Hippocampal formation (tissue), 2 donors: ENCODE data around the gene COPS9.

Experiments used
- DNase-seq, 2 donors: peaks; one replicate each; lab custom pipeline; 2025; lab: John Stamatoyannopoulos, UW

Gene COPS9

DNA sequence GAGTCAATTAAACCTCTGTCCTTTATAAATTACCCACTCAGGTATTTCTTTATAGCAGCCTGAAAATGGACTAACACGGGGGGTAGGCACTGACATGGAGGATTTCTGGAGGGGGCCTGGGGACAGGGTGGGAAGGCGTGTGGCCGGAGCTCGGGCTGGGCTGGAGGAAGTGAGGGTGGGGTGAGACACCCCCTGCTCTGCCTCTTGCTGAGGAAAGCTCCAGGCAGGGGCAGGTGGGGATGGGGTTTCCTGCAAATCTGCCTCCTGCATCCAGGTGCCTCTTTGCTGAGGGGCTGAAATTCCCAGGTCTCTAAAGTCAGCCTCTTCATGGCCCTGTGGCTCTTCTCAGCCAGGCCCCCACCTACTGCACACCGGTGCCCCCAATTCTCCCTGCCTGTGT, 30.1 kb upstream of the COPS9 start:
- no peak for DNase-seq

DNA sequence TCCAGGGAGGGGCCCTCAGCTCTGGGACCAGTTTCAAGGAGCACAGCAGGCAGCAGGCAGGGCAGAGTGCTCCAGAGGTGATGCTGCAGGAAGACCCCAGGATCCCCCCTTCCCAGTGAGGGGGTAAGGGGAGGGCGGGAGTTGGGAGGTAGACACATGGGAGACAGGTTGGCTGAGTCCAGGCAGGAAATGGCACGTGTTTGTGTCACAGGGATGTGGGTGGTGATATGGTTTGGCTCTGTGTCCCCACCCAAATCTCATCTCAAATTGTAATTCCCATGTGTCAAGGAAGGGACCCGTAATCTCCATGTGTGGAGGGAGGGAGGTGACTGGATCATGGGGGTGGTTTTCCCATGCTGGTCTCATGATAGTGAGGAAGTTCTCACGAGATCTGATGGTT, 29.6 kb upstream of the COPS9 start:
- no peak for DNase-seq

DNA sequence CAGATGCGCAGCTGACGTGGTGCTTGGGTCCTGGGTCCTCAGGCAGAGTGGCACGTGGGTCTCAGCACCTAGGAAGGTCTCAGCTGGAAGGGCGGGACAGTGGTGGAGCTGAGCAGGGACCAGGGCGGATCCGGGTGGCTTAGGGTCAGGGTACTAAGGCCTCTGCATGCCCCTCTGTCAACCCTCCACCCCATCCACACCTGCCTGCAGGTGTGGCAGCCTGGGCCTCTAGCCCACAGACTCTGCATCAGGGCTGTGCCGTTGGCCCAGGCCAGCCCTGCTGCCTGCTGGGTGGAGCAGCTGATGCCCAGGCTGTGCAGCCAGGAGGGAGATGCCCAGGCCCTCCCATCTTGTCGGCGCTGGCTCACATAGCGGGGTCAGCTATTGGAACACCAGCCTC, 28.9 kb upstream of the COPS9 start:
- no peak for DNase-seq

DNA sequence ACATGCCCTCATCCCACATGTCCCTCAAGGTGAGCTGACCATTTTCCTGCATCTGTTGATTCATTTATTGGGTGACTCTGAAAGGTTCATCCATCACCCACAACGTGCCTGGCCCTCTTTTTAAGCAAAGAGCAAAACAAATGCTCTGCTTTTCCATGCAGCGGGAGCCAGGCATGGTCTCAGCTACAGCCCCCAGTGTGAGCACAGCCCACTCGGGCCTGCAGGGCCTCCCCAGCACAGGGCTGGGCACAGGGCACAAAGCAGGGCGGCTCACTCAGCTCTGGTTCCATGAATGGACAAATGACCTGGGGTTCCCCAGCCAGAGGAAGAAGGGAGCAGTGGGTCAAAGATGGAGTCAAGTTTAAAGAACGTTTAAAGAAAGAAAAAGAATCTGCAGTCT, 28.5 kb upstream of the COPS9 start:
- no peak for DNase-seq

DNA sequence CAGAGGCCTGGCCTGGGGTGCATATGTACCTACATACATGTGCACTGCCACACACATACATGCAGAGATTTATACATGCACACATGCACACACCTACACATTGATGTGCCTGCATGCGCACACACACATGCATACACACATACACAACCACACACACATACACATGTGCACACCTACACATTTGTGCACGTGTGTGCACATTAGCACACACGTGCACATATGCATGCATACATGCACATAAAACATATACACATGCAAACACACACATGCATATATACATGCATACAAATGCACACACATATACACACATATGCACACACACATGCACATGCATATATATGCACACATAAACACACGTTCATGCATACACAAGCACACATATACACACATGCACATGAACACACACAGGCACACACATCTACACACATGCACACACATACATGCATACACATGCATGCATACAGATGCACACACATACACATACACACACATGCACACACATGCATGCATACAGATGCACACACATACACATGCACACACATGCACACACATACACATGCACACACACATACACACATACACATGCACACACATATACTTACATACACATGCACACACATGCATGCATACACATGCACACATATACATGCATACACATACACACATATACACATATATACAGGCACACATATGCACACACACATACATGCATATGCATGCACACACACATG, 27.9 kb upstream of the COPS9 start:
- DNase-seq, result no peak

DNA sequence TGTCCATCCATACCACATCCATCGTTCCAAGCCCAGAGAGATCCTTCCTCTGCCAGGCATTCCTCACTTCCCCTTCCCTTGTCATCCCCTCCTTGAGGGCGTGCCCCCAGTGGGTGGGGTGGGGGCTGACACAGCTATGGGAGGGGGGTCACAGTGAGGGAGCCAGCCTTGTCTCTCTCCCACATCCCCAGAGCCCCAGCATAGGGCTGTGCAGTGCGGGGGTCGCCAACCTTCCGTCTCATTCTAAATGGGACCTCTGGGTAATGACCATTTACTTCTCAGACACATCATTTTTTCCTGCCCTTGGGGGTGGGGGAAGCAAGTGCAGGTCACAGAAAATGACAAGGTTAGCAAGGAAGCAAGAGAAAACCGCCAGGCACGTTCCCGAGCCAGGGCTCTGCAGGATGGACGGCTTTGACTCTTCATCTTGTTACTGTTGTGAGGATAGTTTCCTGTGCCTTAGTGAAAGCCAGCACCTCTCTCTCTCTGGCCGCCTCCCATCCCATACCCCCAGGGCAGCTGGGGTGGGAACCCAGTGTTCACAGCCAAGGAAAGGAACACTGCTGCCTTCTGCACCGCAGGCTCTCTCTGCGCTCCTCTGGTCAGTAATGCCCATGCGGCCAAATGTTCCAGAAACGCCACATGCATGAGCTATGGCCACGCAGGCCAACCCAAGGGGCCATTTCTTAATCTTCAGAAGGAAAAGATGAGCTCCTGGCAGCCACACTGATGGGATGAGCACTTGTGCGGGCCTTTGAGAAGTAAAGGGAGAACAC, 27.0 kb upstream of the COPS9 start:
- no peak for DNase-seq

DNA sequence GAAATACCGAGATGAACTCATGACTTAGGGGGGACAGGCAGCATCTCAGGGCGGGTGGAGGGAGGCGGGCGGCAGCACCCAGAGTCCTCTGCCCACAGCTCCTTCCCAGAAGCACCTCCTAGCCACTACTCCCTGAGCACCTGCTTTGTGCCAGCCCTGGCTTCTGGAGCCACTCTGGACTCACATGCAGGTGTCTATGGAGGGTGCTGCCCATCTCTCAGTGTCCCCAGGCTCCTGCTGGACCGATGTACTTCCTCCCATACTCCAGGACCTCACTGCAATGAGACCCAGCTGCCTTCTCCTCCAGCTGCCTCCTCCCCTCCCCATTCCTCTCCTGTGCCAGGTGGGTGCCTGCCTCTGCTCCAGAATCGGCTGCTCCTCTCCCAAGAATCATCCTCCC, 26.4 kb upstream of the COPS9 start:
- DNase-seq, result no peak

DNA sequence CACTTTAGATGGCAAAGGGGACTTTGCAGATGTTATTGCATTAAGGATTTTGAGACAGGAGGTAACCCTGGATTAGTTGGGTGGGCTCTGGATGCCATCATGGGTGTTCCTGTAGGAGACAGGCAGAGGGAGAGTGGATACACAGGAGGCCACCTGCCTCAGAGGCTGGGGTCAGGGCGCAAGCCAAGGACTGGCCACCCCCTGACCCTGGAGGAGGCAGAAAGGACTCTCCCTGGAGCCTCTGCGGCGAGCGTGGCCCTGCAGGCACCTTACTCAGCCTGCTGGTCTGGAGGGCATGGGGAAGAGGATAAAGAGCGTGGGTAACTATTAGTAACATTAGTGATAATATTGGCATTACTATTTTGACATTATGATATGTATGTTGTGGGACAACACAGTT, 25.9 kb upstream of the COPS9 start:
- DNase-seq, result no peak

DNA sequence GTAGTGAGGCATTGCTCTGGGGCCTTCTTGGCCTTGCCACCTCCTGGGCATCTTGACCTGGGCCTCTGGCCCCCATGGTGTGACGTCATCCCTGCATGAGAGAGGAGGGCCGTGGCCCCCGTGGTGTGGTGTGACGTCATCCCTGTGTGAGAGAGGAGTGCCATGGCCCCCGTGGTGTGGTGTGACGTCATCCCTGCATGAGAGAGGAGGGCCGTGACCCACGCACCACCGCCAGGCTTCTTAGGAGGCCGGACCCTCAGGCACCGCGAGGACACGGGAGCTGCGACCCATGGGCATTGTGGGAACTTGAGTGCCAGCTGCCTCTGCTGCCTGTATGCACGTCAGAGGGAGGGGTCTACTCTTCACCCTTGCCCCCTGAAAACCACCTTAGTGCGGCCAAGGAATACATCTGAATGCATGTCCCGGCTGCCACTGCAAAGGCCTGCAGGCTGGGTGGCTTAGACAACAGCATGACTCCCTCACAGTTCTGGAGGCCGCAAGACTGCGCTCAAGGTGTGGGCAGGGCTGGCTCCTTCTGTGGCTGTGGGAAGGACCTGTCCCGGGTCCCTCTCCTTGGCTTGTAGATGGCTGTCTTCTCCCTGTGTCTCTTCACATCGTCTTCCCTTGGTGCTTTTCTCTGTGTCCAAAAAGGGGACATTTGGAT, 25.1 kb upstream of the COPS9 start:
- no peak for DNase-seq

DNA sequence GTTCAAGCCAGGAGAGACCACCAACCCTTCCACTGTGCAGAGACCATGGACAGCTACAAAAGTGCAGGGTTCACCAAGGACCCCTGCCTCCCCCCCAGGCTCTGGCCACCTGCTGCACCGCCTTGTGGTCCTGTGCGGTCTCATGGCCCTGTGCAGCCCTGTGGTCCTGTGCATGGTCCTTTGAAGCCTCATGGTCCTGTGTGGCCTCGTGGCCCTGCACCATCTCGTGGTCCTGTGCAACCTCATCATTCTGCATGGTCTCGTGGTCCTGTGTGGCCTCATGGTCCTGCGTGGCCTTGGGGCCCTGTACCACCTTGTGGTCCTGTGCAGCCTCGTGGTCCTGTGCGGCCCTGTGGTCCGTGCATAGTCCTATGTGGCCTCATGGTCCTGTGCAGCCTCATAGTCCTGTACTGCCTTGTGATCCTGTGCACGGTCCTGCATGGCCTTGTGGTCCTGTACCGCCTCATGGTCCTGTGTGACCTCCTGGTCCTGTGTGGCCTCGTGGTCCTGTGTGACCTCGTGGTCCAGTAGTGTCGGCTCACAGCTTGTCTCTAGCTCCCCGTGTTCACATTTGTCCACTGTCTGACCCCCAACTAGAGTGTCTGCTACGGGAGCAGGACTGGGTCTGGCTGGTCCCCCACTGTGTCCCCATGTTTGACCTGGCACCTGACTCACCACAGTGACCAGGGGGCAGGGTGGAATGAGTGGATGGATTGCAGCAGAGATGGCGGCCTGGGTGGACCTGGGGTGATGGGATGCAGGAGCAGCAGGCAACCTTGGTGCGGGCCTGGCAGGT, 24.4 kb upstream of the COPS9 start:
- no peak for DNase-seq

DNA sequence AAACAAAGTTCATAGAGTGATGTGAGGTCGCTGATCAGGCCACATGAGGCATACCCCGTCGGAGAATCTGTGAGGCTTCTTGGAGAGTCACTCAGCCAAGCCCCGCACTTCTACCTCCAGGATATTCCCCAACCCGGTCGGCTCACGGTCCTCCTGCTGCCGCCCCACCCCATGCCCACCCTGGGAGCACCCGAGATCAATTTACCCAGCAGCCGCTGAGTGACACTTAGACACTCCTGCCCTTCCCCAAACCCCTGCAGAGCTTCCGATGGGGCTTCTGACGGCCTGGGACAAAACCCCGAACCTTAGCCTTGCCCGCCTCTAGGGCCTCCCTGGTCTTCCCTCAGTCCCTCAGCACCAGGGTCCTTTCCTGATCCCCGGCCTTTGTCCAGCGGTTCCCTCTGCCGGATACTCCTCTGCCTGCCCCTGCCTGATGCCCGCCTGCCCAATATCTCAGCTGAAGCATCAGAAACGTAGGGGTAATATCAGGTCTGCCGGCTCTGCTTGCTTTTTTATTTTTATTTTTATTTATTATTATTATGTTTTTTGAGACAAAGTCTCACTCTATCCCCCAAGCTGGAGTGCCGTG, 23.2 kb upstream of the COPS9 start:
- no peak for DNase-seq

DNA sequence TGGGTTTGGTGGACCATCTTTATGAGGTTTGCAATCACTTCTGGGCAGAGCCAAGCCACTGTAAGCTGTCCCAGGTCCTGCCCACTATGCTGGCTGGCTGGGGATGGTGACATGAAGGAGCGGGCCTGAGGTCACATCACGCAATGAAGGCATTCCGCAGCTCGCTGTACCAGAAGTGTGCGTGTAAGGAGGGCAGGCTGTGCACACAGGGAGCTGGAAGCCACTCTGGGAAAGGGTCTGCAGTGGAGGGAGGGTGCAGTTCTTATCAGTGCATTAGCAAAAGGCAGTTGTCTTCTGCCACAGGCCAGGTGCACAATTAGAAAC, 21.0 kb upstream of the COPS9 start:
- DNase-seq, result no peak

DNA sequence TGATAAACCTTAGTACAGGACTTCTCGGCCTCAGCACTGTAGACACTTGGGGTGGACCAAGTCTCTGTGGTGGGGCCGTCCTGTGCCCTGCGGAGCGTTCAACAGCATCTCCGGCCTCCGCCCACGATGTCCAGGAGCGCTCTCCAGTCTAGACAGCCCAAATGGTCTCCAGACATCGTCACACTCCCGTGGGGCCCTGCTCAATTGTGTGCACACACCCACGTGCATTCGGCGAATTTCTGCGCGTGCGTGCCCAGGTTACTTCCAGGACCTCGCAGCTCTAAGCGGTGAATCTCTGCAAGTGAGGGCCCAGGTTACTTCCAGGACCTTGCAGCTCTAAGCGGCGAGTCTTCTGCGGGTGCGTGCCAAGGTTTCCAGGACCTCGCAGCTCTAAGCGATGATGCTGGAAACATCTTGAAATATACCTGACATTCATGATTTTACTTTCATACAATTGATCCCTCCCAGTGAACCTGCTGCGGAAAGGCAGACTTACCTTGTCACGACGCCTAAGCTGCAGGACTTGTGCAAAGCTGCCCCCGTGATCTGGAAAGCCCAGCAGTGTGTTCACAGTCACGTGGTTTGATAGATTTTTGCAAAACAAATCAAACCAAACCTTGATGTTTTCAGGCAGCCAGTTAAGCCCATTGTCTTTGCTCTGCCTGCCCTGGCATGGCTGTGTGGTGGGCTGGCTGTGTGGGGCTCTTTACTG, 20.5 kb upstream of the COPS9 start:
- no peak for DNase-seq

DNA sequence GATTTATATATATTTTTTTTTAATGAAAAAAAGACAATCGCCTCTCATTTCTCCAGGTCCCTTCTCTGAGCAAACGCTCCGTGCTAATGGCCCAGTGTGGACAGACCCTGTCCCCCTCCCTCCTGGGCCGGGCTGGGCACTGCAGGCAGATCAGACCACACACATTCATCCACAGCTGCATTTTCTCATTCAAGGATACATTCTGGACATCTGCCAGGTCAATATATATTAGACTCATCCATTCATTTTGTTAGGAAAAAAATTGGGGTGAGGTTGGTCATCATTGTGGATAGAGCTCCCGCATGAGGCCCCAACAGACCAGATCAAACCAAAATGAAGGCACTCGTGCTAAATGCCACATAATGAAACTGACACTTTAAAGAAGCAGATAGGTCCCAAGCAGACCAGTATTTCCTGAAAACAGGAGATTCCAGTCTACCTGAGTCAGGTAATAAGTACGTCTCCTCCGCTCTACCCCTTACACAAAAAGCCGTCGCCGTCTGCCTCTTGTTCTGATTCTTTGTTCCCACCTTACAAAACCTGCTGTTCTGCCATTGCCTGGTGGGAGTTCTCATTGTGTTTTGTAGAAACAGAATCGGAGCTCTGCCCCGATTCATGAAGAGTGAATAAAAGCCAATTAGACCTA, 19.8 kb upstream of the COPS9 start:
- no peak for DNase-seq

DNA sequence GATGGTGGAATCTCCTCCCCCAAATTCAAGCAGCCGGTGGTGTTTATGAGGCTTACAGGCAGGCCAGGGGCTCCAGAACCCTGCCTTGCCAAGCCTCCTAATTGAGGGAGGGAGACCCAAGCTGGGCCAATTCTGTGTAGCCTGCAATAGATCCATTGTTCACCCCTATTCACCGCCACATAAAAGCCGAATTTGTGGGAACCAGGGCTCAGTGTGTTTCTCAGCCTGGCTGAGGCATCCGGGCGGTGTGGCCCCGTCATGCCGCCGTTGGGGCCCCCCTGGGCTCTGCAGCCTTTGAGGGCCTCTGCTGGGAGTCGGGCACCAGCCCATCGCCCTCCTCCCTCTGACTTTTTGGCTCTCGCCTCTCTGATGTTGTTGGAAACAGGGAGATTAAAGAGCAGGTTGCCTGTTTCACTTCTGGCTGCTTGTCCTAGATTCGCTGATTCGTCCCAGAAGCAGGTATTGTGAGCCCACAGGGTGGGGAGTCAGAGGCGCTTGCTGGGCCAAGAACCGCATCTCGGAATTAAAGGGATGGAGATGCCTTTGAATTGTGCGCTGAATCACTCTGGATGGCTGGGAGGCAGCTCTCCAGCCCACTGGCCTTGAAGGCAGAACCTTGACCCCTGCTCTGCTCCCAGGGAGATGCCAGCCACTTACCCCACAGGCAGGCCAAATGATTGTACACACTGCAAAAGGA, 19.1 kb upstream of the COPS9 start:
- peak; percentile 21 to 43 for DNase-seq

DNA sequence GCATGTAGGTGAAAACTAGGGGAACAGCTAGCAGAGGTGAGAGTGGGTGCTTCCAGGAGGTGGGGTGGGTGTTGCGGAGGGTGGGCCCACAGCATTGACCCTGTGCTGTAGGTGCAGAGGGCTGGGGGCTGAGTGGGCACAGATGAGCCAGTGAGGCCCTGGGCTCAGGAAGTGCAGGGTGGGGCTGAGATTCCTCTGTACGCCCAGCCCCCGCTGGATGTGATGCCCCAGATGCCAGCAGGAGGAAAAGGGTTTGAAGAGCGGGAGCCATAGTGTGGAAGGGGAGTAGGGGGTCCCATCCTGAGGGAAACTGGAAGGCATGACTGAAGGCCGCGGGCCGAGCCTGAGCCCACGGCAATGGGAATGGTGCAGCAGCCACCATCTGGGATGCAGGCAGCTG, 18.5 kb upstream of the COPS9 start:
- no peak for DNase-seq

DNA sequence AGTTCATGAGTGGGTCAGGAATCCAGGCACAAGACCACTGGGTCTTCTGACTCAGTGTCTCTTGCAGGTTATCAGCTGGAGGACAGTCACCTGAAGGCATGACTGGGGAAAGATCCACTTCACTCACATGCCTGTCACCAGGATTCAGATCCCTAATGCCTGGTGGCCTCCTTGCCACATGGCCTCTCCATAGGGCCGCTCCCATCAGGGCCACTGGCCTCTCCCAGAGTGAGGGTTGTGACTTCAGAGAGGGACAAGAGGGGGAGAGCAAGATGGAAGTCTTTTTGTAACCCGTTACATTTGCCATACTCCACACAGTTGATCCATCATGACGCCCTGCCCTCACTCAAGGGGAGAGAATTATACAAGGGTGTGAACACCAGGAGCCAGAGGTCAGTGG, 17.3 kb upstream of the COPS9 start:
- DNase-seq, result no peak

DNA sequence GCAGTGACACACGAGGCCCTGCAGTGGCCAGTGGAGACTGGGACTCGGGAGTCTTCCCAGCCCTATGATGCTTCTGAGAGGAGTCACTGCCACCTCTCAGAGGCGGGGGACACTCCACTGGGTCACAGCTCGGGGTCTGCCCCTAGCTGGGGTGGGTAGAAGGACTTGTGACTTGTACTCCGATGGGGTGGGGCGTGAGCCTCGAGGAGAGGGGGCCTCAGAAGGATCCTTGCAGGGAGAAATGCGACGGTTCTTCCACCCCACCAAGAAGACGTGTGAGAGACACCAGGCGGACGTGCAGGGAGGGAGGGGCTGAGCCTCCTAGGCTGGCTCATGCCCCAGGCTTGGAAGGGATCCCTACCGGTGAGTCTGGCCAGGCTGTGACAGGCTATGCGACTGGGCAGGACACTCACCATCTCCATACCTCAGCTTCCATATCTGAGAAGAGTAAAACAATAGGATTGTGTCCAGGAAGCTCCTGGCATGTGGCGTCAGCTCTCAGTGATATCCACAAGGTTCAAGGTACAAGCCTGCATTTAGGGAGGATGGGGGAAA, 15.4 kb upstream of the COPS9 start:
- DNase-seq, result no peak

DNA sequence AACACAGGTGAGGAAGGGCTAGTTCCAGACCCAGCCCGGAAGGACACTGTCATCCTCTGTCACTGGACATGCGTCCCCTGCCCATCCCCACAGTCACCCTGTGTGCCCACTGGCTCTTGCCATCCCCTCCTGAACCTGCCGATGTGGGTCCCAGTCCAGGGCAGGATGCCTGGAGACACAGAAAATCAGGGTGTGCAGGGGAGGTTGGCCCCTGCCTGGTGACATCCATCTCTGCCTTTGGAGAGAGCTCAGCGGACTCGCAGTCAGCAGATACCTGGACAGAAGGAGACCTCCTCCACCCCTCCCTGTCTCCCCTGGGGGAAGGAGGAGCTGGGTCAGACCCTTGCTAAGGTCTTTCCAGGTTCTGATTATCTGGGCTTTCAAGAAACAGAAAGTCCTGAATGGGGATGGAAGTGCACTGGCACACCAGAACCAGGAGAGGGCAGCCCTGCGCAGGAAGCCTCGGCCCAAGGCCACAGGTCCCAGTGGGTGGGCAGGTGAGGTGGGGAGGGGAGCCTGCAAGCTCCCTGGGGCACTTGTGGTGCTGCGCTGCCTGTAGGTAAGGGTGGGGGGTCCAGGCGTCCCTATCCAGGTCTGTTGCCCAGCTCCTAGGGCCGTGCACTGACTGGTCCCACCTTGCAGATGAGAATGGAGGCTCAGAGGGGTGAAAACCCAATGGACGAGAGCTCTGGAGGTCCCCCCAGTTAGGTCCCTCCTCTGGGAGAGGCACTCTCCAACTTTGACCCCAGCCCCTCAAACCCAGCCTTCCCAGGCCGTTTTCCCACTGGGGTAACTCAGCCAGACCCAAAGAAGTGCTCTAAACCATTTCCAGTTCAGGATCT, 14.1 kb upstream of the COPS9 start:
- no peak for DNase-seq
